Measurements from ENCODE around the gene CFAP92. TPM values are rescaled to one million over a fixed set of nuclear protein-coding genes. Genes with fewer than 3 reads are reported as not detected.

Gene CFAP92
- total and polyA plus RNA-seq, 2 donors (not counting 1 experiment from before 2014, with no cell fraction given) = not detected

DNA sequence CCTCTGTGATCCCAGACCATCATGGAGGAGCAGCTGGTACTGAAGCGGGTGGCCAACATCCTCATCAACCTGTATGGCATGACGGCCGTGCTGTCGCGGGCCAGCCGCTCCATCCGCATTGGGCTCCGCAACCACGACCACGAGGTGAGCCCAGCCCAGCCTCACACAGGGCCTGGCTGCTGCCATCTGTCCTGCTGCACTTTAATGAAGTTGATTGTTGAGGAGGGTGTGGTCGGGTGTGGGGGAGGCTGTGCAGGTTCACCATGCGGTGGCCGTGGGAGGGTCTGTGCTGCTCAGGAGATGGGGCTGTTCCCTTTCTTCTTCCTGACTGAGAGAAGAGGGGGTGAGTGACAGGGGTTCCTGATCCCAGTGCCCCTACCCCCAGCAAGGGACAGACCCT, 83.9 kb downstream of the CFAP92 start:
- Histone ChIP-seq H3K9me3 (ENCODE audit: control extremely low read depth in 1 of 3, control insufficient read depth in 2 of 3, insufficient read depth in 1 of 3, low read length in 2 of 3) (no peaks in the 10 kb centered on the region), H3K4me2 (replicated peaks; ENCODE audit: low read depth, low read length, poor library complexity, severe bottlenecking) (no peak overlapping the region), H3K27ac (ENCODE audit: low read length in 2 of 2) (no peak overlapping the region), H3K9ac (ENCODE audit: low read length) (no peak overlapping the region), H2AFZ (ENCODE audit: insufficient read depth, low read depth, low read length, poor library complexity, severe bottlenecking) (no peak overlapping the region), H3K4me1 (ENCODE audit: control insufficient read depth in 2 of 2, insufficient read depth in 2 of 2, low read length in 2 of 2) (no peaks in the 10 kb centered on the region), H3K27me3 (replicated peaks in 1 of 4; ENCODE audit: control extremely low read depth in 1 of 4, control insufficient read depth in 3 of 4, insufficient read depth in 4 of 4, low read length in 3 of 4) (no peaks in the 10 kb centered on the region), H4K20me1 (ENCODE audit: control insufficient read depth, insufficient read depth, low read length, poor library complexity, severe bottlenecking) (no peaks in the 10 kb centered on the region), H3K36me3 (replicated peaks in 1 of 2; ENCODE audit: control extremely low read depth in 1 of 2, control insufficient read depth in 1 of 2, extremely low read depth in 1 of 2, insufficient read depth in 2 of 2, low read length in 1 of 2) (peaks cover 1 to 82% of the 10 kb centered on the region in 2 experiments), H3K79me2 (ENCODE audit: control insufficient read depth, insufficient read depth, low read length) (no peaks in the 10 kb centered on the region), H3K4me3 (ENCODE audit: control extremely low read depth in 1 of 5, extremely low read depth in 1 of 5, insufficient read depth in 1 of 5, low read depth in 2 of 5, low read length in 4 of 5) (no peak overlapping the region)
- 97% methylated on average over 6 of the region's 13 CpGs for WGBS (ENCODE audit: insufficient coverage)
- ChIA-PET CTCF (no interaction called here), POLR2A (no interaction called here)
- ATAC-seq (ENCODE audit: low read depth) (no peak), DNase-seq (no peak)
- no peaks in the 10 kb centered on the region for H3K27me3 Mint-ChIP-seq
- no peaks in the 10 kb centered on the region for H3K9me3 Mint-ChIP-seq (ENCODE audit: insufficient read depth)
- no peak overlapping the region for H3K4me3 Mint-ChIP-seq
- intact Hi-C loops (cut with micrococcal nuclease) = no loop called here
- no peak for TF ChIP-seq EZH2 (IDR thresholded peaks at IDR 0.05; ENCODE audit: borderline replicate concordance, insufficient read depth, low read depth, low read length, poor library complexity, severe bottlenecking)
- TF ChIP-seq, protein P1, sequence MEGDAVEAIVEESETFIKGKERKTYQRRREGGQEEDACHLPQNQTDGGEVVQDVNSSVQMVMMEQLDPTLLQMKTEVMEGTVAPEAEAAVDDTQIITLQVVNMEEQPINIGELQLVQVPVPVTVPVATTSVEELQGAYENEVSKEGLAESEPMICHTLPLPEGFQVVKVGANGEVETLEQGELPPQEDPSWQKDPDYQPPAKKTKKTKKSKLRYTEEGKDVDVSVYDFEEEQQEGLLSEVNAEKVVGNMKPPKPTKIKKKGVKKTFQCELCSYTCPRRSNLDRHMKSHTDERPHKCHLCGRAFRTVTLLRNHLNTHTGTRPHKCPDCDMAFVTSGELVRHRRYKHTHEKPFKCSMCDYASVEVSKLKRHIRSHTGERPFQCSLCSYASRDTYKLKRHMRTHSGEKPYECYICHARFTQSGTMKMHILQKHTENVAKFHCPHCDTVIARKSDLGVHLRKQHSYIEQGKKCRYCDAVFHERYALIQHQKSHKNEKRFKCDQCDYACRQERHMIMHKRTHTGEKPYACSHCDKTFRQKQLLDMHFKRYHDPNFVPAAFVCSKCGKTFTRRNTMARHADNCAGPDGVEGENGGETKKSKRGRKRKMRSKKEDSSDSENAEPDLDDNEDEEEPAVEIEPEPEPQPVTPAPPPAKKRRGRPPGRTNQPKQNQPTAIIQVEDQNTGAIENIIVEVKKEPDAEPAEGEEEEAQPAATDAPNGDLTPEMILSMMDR (IDR thresholded peaks at IDR 0.05) = no peak
- no peaks in the 10 kb centered on the region for H3K4me1 Mint-ChIP-seq
- no peak overlapping the region for H3K27ac Mint-ChIP-seq

DNA sequence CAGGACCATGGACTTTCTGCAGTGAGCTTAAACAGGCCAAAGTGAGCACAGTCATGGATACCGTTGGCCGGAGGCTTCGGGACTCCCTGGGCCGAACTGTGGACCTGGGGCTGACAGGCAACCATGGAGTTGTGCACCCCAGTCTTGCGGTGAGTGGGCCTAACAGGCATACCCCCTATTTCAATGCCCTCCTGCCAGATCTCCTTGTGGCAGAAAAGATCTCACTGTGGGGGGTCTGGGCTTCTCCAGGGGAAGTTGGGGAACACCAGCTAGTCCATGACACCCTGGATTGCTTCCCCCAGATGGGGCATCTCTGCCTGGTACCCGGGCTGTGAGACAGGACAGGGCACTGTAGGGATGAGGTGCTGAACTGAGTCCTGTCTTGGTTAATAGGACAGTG, 84.9 kb downstream of the CFAP92 start:
- no peak overlapping the region for H3K4me3 Mint-ChIP-seq
- H3K4me2 ChIP-seq (replicated peaks; ENCODE audit: low read depth, low read length, poor library complexity, severe bottlenecking) = no peak overlapping the region
- H3K4me1 Mint-ChIP-seq = no peaks in the 10 kb centered on the region
- H3K27me3 Mint-ChIP-seq = no peaks in the 10 kb centered on the region
- intact Hi-C loops (cut with micrococcal nuclease) = no loop called here
- no peak overlapping the region for H3K27ac ChIP-seq (ENCODE audit: low read length in 2 of 2)
- ATAC-seq (ENCODE audit: low read depth) (no peak), DNase-seq (no peak)
- no peaks in the 10 kb centered on the region for H3K9me3 ChIP-seq (ENCODE audit: control extremely low read depth in 1 of 3, control insufficient read depth in 2 of 3, insufficient read depth in 1 of 3, low read length in 2 of 3)
- H2AFZ ChIP-seq (ENCODE audit: insufficient read depth, low read depth, low read length, poor library complexity, severe bottlenecking) = no peak overlapping the region
- H3K9me3 Mint-ChIP-seq (ENCODE audit: insufficient read depth) = no peaks in the 10 kb centered on the region
- no peak for TF ChIP-seq EZH2 (IDR thresholded peaks at IDR 0.05; ENCODE audit: borderline replicate concordance, insufficient read depth, low read depth, low read length, poor library complexity, severe bottlenecking)
- TF ChIP-seq, protein P1 (IDR thresholded peaks at IDR 0.05) = no peak
- no peaks in the 10 kb centered on the region for H4K20me1 ChIP-seq (ENCODE audit: control insufficient read depth, insufficient read depth, low read length, poor library complexity, severe bottlenecking)
- no peak overlapping the region for H3K9ac ChIP-seq (ENCODE audit: low read length)
- WGBS (ENCODE audit: insufficient coverage) = 86% methylated on average over 6 of the region's 6 CpGs
- no peaks in the 10 kb centered on the region for H3K27me3 ChIP-seq (replicated peaks in 1 of 4; ENCODE audit: control extremely low read depth in 1 of 4, control insufficient read depth in 3 of 4, insufficient read depth in 4 of 4, low read length in 3 of 4)
- POLR2A ChIA-PET = no interaction called here
- H3K27ac Mint-ChIP-seq = no peak overlapping the region
- CTCF ChIA-PET = interaction anchor here (1.9 kb wide), 1 partner anchor 11 kb away, joined by 5 read pairs; no protein-coding TSS in a partner anchor
- H3K4me1 ChIP-seq (ENCODE audit: control insufficient read depth in 2 of 2, insufficient read depth in 2 of 2, low read length in 2 of 2) = no peaks in the 10 kb centered on the region
- H3K4me3 ChIP-seq (ENCODE audit: control extremely low read depth in 1 of 5, extremely low read depth in 1 of 5, insufficient read depth in 1 of 5, low read depth in 2 of 5, low read length in 4 of 5) = no peak overlapping the region
- peaks cover 1 to 81% of the 10 kb centered on the region in 2 experiments for H3K36me3 ChIP-seq (replicated peaks in 1 of 2; ENCODE audit: control extremely low read depth in 1 of 2, control insufficient read depth in 1 of 2, extremely low read depth in 1 of 2, insufficient read depth in 2 of 2, low read length in 1 of 2)
- H3K79me2 ChIP-seq (ENCODE audit: control insufficient read depth, insufficient read depth, low read length) = no peaks in the 10 kb centered on the region

All from B cell (primary cell).